Bronchial epithelial cell (primary cell): ENCODE measurements around the gene CDK18. TPM values are rescaled to one million over a fixed set of nuclear protein-coding genes. Genes with fewer than 3 reads are reported as not detected.
A peak's percentile ranks its signal among the peaks of the same experiment; 100 is the strongest.

Source experiments
- DNase-seq: peaks from one replicate; pipeline ENCODE4 v3.0.0-alpha.2; 2010; ENCODE audit warnings: low read depth
- FAIRE-seq: peaks from 2 replicates; lab custom pipeline; 2011; peaks lifted over from hg19 to GRCh38; lab: Jason Lieb, UNC
- H3K27me3 ChIP-seq: 2 replicates; pipeline ENCODE4 v1.5.1; 2011; ENCODE audit warnings: low read length; ENCODE audit not compliant: control insufficient read depth, insufficient read depth
- H3K36me3 ChIP-seq: 2 replicates; pipeline ENCODE4 v1.5.1; 2011; ENCODE audit warnings: low read length; ENCODE audit not compliant: control insufficient read depth, insufficient read depth
- H3K4me3 ChIP-seq: 2 replicates; pipeline ENCODE4 v1.5.1; 2011; ENCODE audit warnings: mild to moderate bottlenecking, low read depth, low read length, control low read depth
- total RNA-seq: library from RNA; depleted of rRNA; stranded (reverse); fragments of >200 nt; gene quantifications from 2 replicates; pipeline ENCODE4 v1.2.1, GENCODE V29; 2014
- TF ChIP-seq, protein P1 (sequence below): IDR thresholded peaks from 2 replicates; pipeline ENCODE4 v1.5.1; 2011; ENCODE audit warnings: mild to moderate bottlenecking, moderate library complexity, low read length, control low read depth, inconsistent platforms; ENCODE audit not compliant: insufficient read depth, severe bottlenecking

CDK18 gene
- total RNA-seq, 1 donor from 2014 or later: 1.8 TPM

DNA sequence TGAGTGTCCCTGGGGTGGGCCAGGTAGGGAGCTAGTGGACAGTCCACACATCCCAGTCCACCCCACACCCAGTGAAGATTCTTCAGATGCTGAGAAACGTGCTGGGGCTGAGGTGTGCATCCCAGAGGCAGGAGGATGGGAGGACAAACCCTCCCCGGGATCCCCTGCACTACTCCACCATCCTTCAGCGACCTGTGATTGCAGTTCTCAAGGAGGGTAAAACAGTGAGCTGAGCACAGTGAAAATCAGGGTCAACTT, 76.4 kb downstream of the CDK18 start:
- TF ChIP-seq, protein P1, sequence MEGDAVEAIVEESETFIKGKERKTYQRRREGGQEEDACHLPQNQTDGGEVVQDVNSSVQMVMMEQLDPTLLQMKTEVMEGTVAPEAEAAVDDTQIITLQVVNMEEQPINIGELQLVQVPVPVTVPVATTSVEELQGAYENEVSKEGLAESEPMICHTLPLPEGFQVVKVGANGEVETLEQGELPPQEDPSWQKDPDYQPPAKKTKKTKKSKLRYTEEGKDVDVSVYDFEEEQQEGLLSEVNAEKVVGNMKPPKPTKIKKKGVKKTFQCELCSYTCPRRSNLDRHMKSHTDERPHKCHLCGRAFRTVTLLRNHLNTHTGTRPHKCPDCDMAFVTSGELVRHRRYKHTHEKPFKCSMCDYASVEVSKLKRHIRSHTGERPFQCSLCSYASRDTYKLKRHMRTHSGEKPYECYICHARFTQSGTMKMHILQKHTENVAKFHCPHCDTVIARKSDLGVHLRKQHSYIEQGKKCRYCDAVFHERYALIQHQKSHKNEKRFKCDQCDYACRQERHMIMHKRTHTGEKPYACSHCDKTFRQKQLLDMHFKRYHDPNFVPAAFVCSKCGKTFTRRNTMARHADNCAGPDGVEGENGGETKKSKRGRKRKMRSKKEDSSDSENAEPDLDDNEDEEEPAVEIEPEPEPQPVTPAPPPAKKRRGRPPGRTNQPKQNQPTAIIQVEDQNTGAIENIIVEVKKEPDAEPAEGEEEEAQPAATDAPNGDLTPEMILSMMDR: no peak
- Histone ChIP-seq H3K36me3 (no peaks in the 10 kb centered on the region), H3K4me3 (no peak overlapping the region), H3K27me3 (peaks cover 12% of the 10 kb centered on the region)
- FAIRE-seq (peak; percentile 62), DNase-seq (no peak)

DNA sequence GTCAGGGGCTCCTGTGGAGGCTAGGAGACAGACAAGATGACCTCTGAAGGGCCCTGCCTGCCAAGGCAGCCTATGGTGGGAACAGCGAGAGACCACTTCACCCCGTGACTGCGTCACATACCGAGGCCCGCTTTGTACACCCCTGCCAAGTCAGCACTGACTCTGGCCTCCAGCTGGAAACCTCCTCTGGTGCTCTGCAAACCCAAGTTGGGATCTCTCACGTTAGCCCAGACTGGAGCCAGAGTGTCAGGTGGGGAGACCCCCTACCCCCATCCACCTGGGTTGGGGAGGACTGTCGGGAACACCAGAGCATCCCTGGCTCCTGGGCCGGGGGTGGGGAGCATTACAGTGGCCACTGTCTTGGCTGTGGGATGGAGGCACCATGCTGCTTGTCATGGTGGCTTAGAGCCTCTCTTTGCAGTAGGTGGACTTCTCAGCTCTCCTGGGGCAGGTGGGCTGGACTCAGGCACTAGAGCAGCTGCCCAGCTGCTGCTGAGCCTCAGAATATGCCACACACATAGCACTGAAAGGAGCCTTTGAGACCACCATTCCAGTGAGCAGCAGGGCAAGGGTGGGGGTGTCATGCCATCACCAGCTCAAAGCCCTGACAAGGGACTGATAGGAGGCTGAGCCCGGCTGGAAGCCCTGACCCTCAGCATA, 77.0 kb downstream of the CDK18 start:
- FAIRE-seq: no peak

DNA sequence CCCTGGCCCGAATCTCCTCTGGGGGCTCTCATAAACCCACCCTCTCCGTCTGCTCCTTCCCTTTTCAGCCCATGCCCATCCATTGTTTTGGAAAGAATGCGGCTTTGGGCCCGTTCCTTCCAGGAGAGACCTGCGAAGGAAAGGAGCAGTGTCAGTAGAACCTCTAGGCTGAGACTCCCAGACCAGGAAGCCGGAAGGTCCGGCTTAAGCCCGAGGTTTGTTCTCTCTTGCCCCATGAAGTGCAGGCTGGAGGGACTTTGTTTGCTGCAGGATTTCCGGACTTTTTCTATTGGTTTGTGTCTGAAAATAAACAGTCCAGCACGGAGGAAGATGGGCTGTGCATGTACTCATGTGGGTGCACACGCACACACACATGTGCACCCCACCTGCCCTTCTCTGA, 77.6 kb downstream of the CDK18 start:
- peaks cover 11% of the 10 kb centered on the region for H3K27me3 ChIP-seq
- no peak for FAIRE-seq

More for the DNA sequence above, 77.0 kb downstream of the CDK18 start:
- peaks cover 12% of the 10 kb centered on the region for H3K27me3 ChIP-seq
- TF ChIP-seq, protein P1: no peak
- DNase-seq: no peak
- H3K36me3 ChIP-seq: no peaks in the 10 kb centered on the region
- no peak overlapping the region for H3K4me3 ChIP-seq

More for the DNA sequence above, 77.6 kb downstream of the CDK18 start:
- TF ChIP-seq, protein P1: no peak
- no peak overlapping the region for H3K4me3 ChIP-seq
- no peaks in the 10 kb centered on the region for H3K36me3 ChIP-seq
- DNase-seq: no peak

Other genes with a start within 250 kb of the CDK18 start
- gene NUAK2, start 182.9 kb upstream of the CDK18 start, total RNA-seq: 3.9 and 9.9 TPM in 2 replicates
- gene KLHDC8A, start 147.7 kb upstream of the CDK18 start, total RNA-seq: not detected in 2 replicates
- gene LEMD1, start 82.6 kb upstream of the CDK18 start, total RNA-seq: 2.1 and 3.1 TPM in 2 replicates
- 0.77 and 0.79 TPM in 2 replicates for gene BLACAT1, start 48.6 kb upstream of the CDK18 start, total RNA-seq
- gene ELK4, start 127.3 kb downstream of the CDK18 start, total RNA-seq: 10.2 and 10.8 TPM in 2 replicates
- 0.77 and 0.79 TPM in 2 replicates for gene SLC45A3, start 175.8 kb downstream of the CDK18 start, total RNA-seq
- gene NUCKS1, start 245.5 kb downstream of the CDK18 start, total RNA-seq: 72.1 and 91.1 TPM in 2 replicates